Neural cell (in vitro differentiated cells): ENCODE results near the gene CGB8. TPM values are rescaled to one million over a fixed set of nuclear protein-coding genes. Genes with fewer than 3 reads are reported as not detected.

Experiments used
- H2AFZ ChIP-seq: fragments of 200-600, 300-800 bp; sonication (generic), shearing (Covaris generic); 2 replicates; pipeline ENCODE4 v1.6.0; 2014; ENCODE audit warnings: low read depth, mild to moderate bottlenecking, antibody characterized with exemption, low read length, moderate library complexity
- H3F3A ChIP-seq: fragments of 200-600 bp; shearing (Covaris generic); 2 replicates; pipeline ENCODE4 v1.6.1; 2016; ENCODE audit warnings: mild to moderate bottlenecking, moderate library complexity, mixed read lengths, antibody characterized with exemption, low read length; ENCODE audit not compliant: insufficient read depth, poor library complexity, severe bottlenecking
- H3K27ac ChIP-seq: fragments of 200-600, 300-800 bp; sonication (generic), shearing (Covaris generic); 2 replicates; pipeline ENCODE4 v1.5.1; 2014; ENCODE audit warnings: mild to moderate bottlenecking, low read length, moderate library complexity
- H3K27me3 ChIP-seq: fragments of 300-800, 200-600 bp; sonication (generic), shearing (Covaris generic); 2 replicates; pipeline ENCODE4 v1.6.0; 2014; ENCODE audit warnings: mild to moderate bottlenecking, low read depth, low read length, moderate library complexity; ENCODE audit not compliant: insufficient read depth
- H3K36me3 ChIP-seq: fragments of 300-800, 200-600 bp; sonication (generic), shearing (Covaris generic); 2 replicates; pipeline ENCODE4 v1.5.1; 2014; ENCODE audit warnings: mild to moderate bottlenecking, antibody characterized with exemption, low read length, moderate library complexity; ENCODE audit not compliant: insufficient read depth
- H3K4me2 ChIP-seq: fragments of 300-800, 200-600 bp; sonication (generic), shearing (Covaris generic); 2 replicates; pipeline ENCODE4 v1.6.0; 2014; ENCODE audit warnings: mild to moderate bottlenecking, low read length
- H3K4me3 ChIP-seq: fragments of 300-800, 200-600 bp; sonication (generic), shearing (Covaris generic); 2 replicates; pipeline ENCODE4 v1.5.1; 2014; ENCODE audit warnings: mild to moderate bottlenecking, low read length, moderate library complexity
- H3K79me2 ChIP-seq: fragments of 200-600 bp; shearing (Covaris generic); replicated peaks from 2 replicates; pipeline ENCODE4 v1.6.0; 2014; ENCODE audit warnings: mild to moderate bottlenecking, low read length, moderate library complexity; ENCODE audit not compliant: insufficient read depth
- H3K9ac ChIP-seq: fragments of 300-800, 200-600 bp; sonication (generic), shearing (Covaris generic); 2 replicates; pipeline ENCODE4 v1.6.1; 2016; ENCODE audit warnings: mild to moderate bottlenecking, low read length, mixed read lengths
- H3K9me2 ChIP-seq: fragments of 200-600 bp; shearing (Covaris generic); 2 replicates; pipeline ENCODE4 v1.6.1; 2016; ENCODE audit warnings: mild to moderate bottlenecking, low read length, mixed read lengths; ENCODE audit not compliant: insufficient read depth
- H3K9me3 ChIP-seq: fragments of 200-600, 300-800 bp; sonication (generic), shearing (Covaris generic); 2 replicates; pipeline ENCODE4 v1.6.1; 2016; ENCODE audit warnings: mild to moderate bottlenecking, mixed run types, low read length, moderate library complexity, mixed read lengths
- H4K20me1 ChIP-seq: fragments of 200-600 bp; shearing (Covaris generic); 2 replicates; pipeline ENCODE4 v1.6.1; 2016; ENCODE audit warnings: mild to moderate bottlenecking, mixed run types; ENCODE audit not compliant: insufficient read depth
- CTCF ChIP-seq: fragments of 450-650 bp; IDR thresholded peaks from 2 replicates; pipeline ENCODE4 v1.5.1; 2014; ENCODE audit warnings: antibody characterized with exemption, mild to moderate bottlenecking, moderate library complexity; ENCODE audit not compliant: poor library complexity, severe bottlenecking
- EP300 ChIP-seq: fragments of 450-650 bp; conservative IDR thresholded peaks from 2 replicates; pipeline ENCODE4 v1.6.1; 2014; ENCODE audit warnings: antibody characterized with exemption, mild to moderate bottlenecking, moderate library complexity; ENCODE audit not compliant: poor library complexity, severe bottlenecking
- EZH2 ChIP-seq: fragments of 200-600, 300-800 bp; shearing (Covaris generic), sonication (generic); IDR thresholded peaks from 2 replicates; pipeline ENCODE4 v1.6.1; 2014; ENCODE audit warnings: antibody characterized with exemption, low read length, borderline replicate concordance, mild to moderate bottlenecking; ENCODE audit not compliant: insufficient read depth, poor library complexity, severe bottlenecking
- MXI1 ChIP-seq: fragments of 450-650 bp; conservative IDR thresholded peaks from 2 replicates; pipeline ENCODE4 v1.6.1; 2014; ENCODE audit warnings: antibody characterized with exemption, mild to moderate bottlenecking; ENCODE audit not compliant: poor library complexity, severe bottlenecking
- POLR2AphosphoS5 ChIP-seq: IDR thresholded peaks from 2 replicates; pipeline ENCODE4 v1.6.1; 2012
- RAD21 ChIP-seq: fragments of 450-650 bp; conservative IDR thresholded peaks from 2 replicates; pipeline ENCODE4 v1.6.1; 2014; ENCODE audit warnings: antibody characterized with exemption, mild to moderate bottlenecking, moderate library complexity
- REST ChIP-seq: IDR thresholded peaks from 2 replicates; pipeline ENCODE4 v1.6.1; 2012; ENCODE audit warnings: borderline replicate concordance
- SMC3 ChIP-seq: fragments of 450-650 bp; conservative IDR thresholded peaks from 2 replicates; pipeline ENCODE4 v1.6.1; 2014; ENCODE audit warnings: antibody characterized with exemption, mild to moderate bottlenecking, moderate library complexity; ENCODE audit not compliant: poor library complexity
- TAF1 ChIP-seq: IDR thresholded peaks from 2 replicates; pipeline ENCODE4 v1.6.1; 2012; ENCODE audit warnings: low read depth
- polyA plus RNA-seq: library from polyadenylated mRNA; depleted of rRNA; stranded (reverse); fragments of >200 nt; gene quantifications from 2 replicates; pipeline ENCODE4 v1.2.3, GENCODE V29; 2014

CGB8 gene
- polyA plus RNA-seq, 1 donor from 2014 or later: not detected

GRCh38 chr19:49016067-49016839 is 32.7 kb downstream of the CGB8 start:
- Histone ChIP-seq H3K9ac (no peak overlapping the region), H3K9me2 (no peaks in the 10 kb centered on the region), H3K4me3 (no peak overlapping the region), H4K20me1 (no peaks in the 10 kb centered on the region), H3K36me3 (no peaks in the 10 kb centered on the region), H3K79me2 (no peaks in the 10 kb centered on the region), H3K27me3 (peaks cover 13% of the 10 kb centered on the region), H3K27ac (no peak overlapping the region), H2AFZ (no peak overlapping the region), H3K4me2 (no peak overlapping the region), H3F3A (no peaks in the 10 kb centered on the region), H3K9me3 (no peaks in the 10 kb centered on the region)
- TF ChIP-seq POLR2AphosphoS5 (no peak), EZH2 (no peak), RAD21 (no peak), REST (no peak), SMC3 (no peak), EP300 (no peak), MXI1 (no peak), CTCF (no peak), TAF1 (no peak)

- Histone ChIP-seq H3K4me2 (no peak overlapping the region), H3K36me3 (no peaks in the 10 kb centered on the region), H3K9me2 (no peaks in the 10 kb centered on the region), H3K27me3 (peaks cover 13% of the 10 kb centered on the region), H4K20me1 (no peaks in the 10 kb centered on the region), H2AFZ (no peak overlapping the region), H3K79me2 (no peaks in the 10 kb centered on the region), H3K9ac (no peak overlapping the region), H3K9me3 (no peaks in the 10 kb centered on the region), H3K4me3 (no peak overlapping the region), H3K27ac (no peak overlapping the region), H3F3A (no peaks in the 10 kb centered on the region)
- TF ChIP-seq EZH2 (no peak), POLR2AphosphoS5 (no peak), CTCF (no peak), SMC3 (no peak), MXI1 (no peak)
These were observed 34.0 kb downstream of the CGB8 start for GRCh38 chr19:49014870-49015255.
